ENCODE results near the gene RIN1.

The RIN1 gene

DNA sequence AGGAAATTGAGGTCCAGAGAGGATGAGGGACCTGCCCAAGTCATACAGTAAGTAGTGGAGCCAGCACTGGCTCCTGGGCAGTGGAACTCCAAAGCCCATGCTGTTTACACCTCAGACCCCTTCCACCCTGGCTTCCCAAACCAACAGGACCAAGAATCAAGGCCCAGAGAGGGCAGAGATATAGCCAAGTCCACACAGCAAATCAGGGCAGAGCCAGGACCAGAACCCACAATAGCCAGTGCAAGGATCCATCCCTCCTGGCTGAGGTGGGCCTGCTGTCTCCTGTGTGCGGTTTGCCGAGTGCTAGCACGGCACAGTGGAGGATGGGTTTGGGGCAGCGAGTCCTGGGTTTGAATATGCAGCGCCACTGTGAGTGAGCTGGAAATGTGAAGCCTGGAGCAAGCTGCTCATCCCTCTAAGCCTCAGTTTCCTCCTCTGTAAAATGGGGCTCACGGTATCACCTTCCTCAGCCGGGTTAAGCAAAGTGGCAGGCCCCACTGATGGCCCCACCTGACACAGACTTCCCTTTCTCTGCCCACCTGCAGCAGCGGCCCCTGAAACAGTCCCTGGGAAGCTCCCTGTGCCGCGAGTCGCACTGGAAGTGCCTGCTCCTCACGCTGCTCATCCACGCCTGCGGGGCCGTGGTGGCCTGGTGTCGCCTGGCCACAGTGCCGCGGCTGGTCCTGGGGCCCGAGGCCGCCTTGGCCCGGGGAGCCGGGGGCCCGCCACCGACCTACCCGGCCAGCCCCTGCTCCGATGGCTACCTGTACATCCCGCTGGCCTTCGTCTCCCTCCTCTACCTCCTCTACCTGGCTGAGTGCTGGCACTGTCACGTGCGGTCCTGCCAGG lies 42.2 kb downstream of the RIN1 start:
- no peak for DNase-seq

- DNase-seq = no peak
Measured at GRCh38 chr11:66293352-66293751, 42.9 kb downstream of the RIN1 start.

- DNase-seq = no peak
Measured at GRCh38 chr11:66292543-66293332, 43.5 kb downstream of the RIN1 start.

- DNase-seq = peak in 1 of 2 experiments; percentile 58
Measured at GRCh38 chr11:66291706-66292542, 44.3 kb downstream of the RIN1 start, which contains the start of gene TMEM151A. TSS of gene TMEM151A (plus strand) at chr11:66291894. CDS start at chr11:66292014, 120 bp downstream.

GRCh38 chr11:66291303-66291705 lies 44.9 kb downstream of the RIN1 start:
- no peak for DNase-seq

DNA sequence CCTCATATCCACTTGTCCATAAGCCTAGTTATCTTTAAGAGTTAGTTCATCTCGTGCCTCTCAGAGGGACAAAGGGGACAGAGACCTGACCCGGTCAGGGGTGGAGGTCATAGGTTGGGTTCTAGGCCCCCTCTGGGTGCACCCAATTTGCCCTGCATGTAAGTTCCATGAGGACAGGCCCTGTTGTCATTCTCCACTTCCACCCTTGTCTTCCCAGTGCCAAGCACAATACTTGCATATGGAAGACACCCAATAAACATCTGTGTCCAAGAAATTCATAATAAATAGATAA lies 46.0 kb downstream of the RIN1 start:
- no peak for DNase-seq

DNA sequence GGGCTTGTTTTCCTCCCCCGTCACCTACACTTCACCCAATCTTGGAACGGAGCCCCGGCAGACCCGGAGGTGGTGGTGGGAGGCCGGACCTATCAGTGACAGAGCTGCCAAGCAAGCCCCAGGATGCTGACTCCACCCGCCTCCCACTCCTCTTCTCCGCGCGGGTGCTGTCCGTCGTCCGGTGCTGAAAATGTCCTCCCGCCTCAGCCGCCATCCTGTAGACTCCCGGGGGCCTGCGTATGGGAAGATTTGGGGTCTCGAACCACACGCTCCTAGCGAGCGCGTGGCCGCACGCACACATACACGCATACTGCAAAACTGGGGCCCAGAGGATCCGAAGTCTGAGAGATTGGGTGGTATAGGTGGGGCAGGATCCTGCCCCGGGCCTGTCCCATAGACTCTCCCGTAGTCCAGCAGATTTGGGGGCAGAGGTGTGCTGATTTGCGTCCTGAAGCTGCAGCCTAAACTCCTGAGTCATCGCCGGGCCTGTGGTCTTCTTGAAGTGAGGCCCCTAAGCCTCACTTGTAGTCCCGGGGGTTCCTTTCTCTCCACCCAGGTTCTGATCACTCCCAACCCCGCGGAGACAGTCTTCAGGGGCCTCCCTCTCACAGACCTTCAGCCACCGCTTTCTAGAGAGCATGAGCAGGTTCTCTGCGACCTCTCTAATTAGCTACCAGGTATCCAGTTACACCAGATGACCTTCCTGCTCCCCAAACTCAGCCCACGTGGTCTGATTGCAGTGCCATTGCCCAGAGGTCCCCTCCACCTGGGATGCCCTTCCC lies 46.5 kb downstream of the RIN1 start:
- DNase-seq = no peak

DNA sequence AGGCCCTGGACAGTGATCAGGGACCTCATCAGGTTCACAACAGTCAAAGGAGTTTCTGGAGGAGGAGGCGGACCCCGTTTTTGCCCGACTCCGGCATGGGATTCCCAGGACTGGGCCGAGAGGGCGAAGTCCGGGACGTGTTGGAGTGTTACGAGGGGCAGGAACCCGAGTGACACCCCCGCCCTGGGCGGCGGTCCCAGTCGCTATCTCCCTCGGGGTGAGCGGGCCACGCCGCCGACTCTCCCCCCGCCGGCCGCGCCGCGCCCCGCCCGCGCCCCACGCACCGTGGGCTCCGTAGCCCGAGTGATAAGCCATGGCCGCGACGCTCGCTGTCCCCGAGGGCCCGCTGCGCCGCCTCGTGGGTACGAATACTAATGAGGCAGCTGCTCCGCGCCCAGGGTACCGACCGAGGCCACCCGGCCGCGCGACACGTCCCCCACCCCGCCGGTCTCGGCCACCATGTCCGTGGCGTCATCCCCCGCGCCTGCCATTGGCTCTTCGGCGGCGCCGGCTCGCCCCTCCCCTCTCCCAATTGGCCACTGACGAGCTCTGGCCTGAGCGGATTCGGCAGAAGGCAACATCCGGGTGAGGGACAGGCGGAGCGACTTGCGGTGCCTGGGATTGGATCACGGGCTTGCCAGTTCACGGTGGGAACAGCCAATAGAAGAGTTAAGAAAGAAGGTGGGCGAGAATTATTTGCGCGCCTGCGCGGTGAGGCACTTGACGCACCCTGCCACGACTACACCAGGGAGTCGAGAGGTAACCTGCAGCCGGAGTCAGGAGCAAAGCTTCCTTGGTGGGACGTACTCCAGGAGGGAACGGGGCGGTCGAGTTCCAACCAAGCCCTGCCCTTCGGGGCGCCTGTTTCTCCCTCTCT lies 47.3 kb downstream of the RIN1 start, which contains the start of gene YIF1A:
TSS of gene YIF1A (minus strand) at position 473 of the 877 bp plus-strand sequence. CDS start at position 315, 158 bp downstream.
- peak; percentile 97 to 99 for DNase-seq

DNA sequence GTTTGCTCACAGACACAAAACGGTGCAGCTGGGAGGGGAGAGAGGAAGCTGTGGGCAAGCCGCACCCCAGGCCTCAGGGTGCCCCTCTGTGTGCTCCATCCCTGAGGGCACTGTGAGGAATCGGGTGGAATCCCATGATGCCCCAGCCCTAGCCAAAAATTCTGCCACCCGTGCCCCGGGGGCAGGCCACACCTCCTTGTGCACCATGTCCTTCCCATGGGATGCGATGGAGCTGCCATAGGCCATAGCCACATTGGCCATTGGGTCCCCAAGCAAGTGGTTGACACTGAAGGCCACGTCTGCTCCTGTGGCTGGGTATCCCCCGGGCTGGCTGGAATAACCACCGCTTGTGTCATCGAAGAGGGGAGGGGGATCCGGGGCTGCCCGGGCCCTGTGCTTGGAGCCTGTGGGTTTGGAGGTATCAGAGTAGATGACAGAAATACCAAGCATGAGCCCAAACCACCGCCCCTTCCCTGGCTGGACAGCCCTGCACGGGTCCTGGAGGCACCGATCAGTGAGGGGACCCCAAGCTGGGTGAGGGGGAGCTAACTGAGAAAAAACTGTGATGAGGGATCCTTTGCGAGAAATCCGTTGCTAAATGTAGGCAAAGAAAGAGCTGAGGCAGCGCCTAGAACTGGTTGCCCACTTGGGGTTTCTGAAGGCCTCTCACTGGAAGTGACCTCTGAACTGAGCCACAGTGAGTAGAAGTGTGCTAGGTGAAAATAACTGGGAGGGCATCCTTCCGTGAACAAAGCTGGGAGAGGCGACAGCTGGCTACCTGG lies 48.2 kb downstream of the RIN1 start:
- no peak for DNase-seq

DNA sequence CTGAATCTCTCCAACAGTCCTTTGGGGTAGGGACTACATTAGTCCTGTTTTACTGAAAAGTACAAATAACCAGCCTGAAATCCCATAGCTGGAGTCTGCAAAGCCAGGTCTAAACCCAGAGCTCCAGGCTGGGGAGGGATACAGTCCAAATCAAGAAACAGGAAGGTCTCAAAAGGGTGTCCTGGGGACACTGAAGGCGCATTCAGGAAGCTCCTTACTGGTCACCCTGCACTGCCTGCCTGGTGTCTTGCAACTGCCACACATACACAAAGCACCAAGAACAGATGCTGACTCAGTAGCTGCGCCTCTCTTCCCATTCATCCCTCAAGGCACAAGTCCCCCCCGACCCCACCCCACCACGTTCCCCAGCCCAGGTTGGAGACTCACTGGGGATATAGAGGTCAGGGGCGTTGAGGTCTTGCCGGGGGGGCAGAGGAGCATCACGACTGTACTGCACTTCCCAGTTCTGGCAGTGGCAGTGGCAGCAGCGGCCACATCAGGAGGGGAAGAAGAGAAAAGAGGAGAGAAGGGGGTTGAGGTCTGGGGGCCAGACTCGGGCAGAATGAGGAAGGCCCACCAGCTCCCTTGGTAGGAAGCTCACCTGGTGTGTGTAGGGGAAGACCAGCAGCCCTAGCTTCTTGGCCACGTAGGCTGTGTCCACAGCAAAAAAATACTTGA lies 48.9 kb downstream of the RIN1 start:
- no peak for DNase-seq

GRCh38 chr11:66286699-66287098 lies 49.5 kb downstream of the RIN1 start:
- DNase-seq = no peak

DNA sequence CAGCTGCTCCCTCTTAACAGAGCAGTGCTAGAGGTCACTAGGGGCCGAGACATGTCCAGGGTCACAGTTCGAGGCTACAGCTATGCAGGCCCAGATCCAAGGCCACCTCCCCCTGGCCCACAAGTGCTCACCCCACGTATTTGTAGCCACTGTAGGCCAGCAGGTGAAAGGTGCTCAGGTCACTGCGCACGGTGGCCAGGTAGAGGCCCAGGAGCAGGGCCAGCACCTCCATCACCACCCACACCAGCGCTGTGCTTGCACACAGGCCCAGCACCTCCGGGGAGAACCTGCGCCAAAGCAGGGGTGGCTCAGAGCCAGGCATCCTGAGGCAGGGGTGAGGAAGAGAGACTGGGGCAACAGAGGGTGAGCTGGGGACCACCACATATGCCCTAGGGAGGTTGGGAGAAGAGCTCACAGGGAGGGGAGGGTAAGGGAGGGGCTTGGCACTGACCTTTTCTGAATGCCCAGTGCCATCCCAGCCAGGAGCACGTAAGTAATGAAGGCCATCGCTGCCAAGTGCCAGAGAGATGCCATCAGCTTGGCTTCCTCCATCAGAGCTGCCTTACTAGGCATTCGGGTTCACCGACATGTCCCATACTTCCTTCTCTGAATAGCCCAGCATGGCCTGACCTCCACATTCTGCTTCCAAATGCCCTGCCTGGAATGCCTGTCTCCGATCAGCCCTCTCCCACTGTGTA lies 50.8 kb downstream of the RIN1 start:
- DNase-seq = no peak

- DNase-seq = no peak
Measured at GRCh38 chr11:66284526-66285078, 51.6 kb downstream of the RIN1 start.

DNA sequence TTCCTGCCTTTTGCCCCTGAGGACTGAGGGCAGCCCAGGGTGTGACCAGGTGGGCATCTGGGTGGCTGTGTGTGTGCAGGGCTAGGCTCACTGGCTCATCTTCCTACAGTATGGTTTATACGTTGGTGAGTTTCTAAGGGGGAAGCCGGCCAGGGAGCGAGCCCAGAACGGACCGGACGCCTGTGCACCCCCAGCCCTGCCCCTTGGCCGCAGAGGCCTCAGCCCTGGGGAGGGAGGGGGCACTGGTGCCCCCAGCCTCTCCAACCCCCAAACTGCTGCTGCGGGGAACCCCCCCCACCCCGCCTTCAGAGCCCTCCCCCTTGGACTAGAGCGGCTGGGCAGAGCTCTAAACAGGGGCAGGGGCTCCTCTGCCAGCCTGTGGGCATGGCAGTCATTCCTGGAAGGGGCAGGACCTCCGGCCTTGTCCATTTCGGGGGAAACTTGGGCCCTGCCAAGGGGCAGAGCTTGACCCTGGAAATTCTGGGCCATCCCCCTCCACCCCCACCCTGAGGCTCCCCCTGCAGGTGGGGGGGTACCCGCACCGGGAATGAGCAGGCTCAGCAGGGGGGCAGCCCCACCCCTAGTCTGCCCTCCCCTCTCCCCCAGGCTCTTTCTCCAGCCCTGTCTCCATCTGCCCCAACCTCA lies 52.7 kb downstream of the RIN1 start:
- DNase-seq = no peak

- peak; percentile 96 to 99 for DNase-seq
Measured at GRCh38 chr11:66282468-66283455, 53.5 kb downstream of the RIN1 start.
